B cell (primary cell): Measurements from ENCODE around the gene UNC5B.

ENCODE experiments used
- EZH2 ChIP-seq: IDR thresholded peaks from 2 replicates; pipeline ENCODE4 v1.6.1; 2012; ENCODE audit warnings: borderline replicate concordance, low read depth, mild to moderate bottlenecking, moderate library complexity, low read length; ENCODE audit not compliant: insufficient read depth, poor library complexity, severe bottlenecking
- TF ChIP-seq, protein P1 (sequence below): fragments of 200-600 bp; IDR thresholded peaks from one replicate; pipeline ENCODE4 v1.8.0; 2022; ENCODE audit warnings: antibody characterized with exemption, mild to moderate bottlenecking

DNA sequence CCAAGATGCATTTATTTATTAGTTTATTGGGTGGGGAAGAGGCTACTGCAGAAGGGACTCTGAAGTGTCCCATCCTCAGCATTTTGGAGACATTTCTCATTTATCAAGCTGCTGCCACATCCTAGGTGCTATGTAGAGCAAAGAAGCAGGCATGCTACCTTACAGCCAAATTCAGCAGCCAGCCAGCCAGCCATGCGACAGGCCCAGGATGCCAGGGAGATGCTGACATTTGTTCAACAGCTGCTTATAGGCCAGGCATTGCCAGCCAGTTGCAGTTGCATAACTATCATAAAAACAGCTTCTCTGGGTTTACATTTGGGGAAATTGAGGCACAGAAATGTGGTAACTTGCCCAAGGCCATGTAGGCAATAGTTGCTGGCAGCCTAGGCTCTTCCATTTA is 109.0 kb downstream of the UNC5B start:
- TF ChIP-seq, protein P1, sequence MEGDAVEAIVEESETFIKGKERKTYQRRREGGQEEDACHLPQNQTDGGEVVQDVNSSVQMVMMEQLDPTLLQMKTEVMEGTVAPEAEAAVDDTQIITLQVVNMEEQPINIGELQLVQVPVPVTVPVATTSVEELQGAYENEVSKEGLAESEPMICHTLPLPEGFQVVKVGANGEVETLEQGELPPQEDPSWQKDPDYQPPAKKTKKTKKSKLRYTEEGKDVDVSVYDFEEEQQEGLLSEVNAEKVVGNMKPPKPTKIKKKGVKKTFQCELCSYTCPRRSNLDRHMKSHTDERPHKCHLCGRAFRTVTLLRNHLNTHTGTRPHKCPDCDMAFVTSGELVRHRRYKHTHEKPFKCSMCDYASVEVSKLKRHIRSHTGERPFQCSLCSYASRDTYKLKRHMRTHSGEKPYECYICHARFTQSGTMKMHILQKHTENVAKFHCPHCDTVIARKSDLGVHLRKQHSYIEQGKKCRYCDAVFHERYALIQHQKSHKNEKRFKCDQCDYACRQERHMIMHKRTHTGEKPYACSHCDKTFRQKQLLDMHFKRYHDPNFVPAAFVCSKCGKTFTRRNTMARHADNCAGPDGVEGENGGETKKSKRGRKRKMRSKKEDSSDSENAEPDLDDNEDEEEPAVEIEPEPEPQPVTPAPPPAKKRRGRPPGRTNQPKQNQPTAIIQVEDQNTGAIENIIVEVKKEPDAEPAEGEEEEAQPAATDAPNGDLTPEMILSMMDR: no peak
- no peak for TF ChIP-seq EZH2
